Activated gamma-delta T cell (primary cell): ENCODE measurements around the gene EDN3.

Experiments used
- DNase-seq: peaks from one replicate; lab custom pipeline; 2025; lab: John Stamatoyannopoulos, UW

EDN3 gene

DNA sequence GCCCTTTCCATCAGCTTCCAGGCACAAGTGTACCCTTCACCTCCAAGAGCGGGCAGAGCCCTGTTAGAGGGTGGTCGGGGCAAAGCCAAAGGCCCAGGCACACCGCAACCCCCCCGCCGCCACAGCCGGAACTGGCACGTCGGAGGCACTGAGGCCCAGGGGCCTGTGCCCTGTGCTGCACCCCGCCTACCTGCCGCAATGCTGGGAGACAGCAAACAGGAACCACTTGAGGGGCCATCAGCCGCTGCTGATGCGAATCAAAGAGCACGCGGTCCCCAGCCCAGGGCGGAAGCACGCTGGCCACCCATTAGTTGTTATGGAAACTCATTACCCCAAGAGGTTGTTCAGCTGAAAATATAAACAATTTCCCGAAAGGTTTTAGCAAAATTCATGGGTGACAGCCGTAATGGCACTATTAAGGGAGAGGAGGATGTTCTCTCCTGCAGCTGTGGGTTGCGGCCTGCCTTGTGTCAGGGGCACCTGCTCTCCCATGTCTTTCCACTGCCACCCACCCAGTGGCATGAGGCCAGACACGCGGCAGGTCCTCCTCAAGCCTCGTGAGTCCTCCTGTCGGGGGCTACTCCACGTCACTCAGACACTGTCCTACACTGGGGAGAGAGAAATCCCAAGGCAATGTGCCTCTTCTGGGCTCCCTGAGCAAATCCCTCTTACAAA, 65.3 kb downstream of the EDN3 start:
- no peak for DNase-seq

- no peak for DNase-seq
These were observed 71.0 kb downstream of the EDN3 start for GRCh38 chr20:59371431-59371830.

DNA sequence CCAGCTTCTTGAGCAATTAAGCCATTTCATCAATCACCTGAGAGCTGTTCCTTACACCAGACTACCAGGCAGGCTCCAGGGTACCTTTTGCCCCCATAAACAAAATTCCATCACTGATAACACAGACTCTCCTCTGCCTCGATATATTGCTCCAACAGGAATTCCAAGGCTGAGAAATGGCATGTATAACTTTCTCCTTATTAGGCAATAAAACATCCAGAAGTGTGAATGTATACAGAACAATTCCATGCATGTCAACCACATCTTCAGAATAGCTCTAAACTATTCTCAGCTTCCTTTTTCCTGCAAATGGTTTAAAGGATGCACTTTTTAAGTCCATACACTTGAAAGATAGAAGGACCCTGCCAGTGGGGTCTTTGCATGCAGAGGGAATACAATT, 73.8 kb downstream of the EDN3 start:
- DNase-seq: no peak

- no peak for DNase-seq
These were observed 75.1 kb downstream of the EDN3 start for GRCh38 chr20:59375541-59375940.
